Lower lobe of right lung (tissue), 2 donors: ENCODE data around the gene DCST2. TPM values are rescaled to one million over a fixed set of nuclear protein-coding genes. Genes with fewer than 3 reads are reported as not detected.
"Not testable (repeated sequence)": the region's sequence is repeated elsewhere in the genome, so short reads cannot be mapped to it uniquely, and the experiment has no call there.

ENCODE experiments used
- ATAC-seq, 2 donors: fragments of 200-7000 bp; cut with Tn5 transposase; one replicate each; pipeline ENCODE4 v1.9.1; 2020 to 2022; ENCODE audit warnings: mild to moderate bottlenecking in 2 of 2, moderate library complexity in 2 of 2
- DNase-seq: peaks from one replicate; pipeline ENCODE4 v3.0.0-alpha.2; 2020
- H3K27ac ChIP-seq: fragments of 200-600 bp; one replicate; pipeline ENCODE4 v1.8.0; 2022
- H3K27me3 ChIP-seq: fragments of 200-600 bp; one replicate; pipeline ENCODE4 v1.8.0; 2022; ENCODE audit warnings: low read depth
- H3K36me3 ChIP-seq: fragments of 200-600 bp; one replicate; pipeline ENCODE4 v1.8.0; 2022; ENCODE audit warnings: mild to moderate bottlenecking
- H3K4me1 ChIP-seq: fragments of 200-600 bp; one replicate; pipeline ENCODE4 v1.8.0; 2022
- H3K4me3 ChIP-seq: fragments of 200-600 bp; one replicate; pipeline ENCODE4 v1.8.0; 2022; ENCODE audit warnings: mild to moderate bottlenecking
- H3K9me3 ChIP-seq: fragments of 200-600 bp; one replicate; pipeline ENCODE4 v1.8.0; 2022
- intact Hi-C: fragments of 100-400 bp; cut with DNase I; formaldehyde crosslinking; loops from one replicate; pipeline ENCODE4 v1.11.0; 2022
- total RNA-seq: library from RNA; stranded (reverse); fragmentation: NEBNext Ultra II Directional; extraction: Animal tissue kit (Norgen Biotek cat#: 25700); gene quantifications from one replicate; pipeline ENCODE4 v1.2.1, GENCODE V29; 2021
- TF ChIP-seq, protein P1 (sequence below): fragments of 200-600 bp; IDR thresholded peaks from one replicate; pipeline ENCODE4 v1.8.0; 2022; ENCODE audit warnings: antibody characterized with exemption, mild to moderate bottlenecking
- donor health status: DM: no; HTN: yes; CAD: no; lungs with severe emphysema.

The DCST2 gene
- total RNA-seq, 1 donor from 2014 or later: 1.4 TPM

GRCh38 chr1:154988058-154988954 is 45.3 kb downstream of the DCST2 start:
- ATAC-seq: no peak

DNA sequence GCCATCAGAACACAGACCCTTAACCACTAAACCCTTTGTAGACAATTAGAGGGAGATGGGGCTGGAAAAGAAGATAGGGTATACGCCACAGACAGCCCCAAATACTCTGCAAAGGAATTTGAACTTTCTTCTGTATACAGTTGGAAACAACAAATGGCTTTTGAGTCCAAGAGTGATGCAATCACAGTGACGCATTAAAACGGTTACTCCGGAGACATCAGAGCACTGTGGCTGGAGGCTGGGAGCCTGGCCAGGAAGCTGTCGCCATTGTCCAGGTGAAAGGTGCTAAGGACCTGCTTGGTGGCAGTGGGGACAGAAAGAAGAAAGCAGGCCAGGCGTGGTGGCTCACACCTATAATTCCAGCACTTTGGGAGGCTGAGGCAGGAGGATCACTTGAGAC is 46.3 kb downstream of the DCST2 start:
- peak; percentile 32 for DNase-seq
- TF ChIP-seq, protein P1, sequence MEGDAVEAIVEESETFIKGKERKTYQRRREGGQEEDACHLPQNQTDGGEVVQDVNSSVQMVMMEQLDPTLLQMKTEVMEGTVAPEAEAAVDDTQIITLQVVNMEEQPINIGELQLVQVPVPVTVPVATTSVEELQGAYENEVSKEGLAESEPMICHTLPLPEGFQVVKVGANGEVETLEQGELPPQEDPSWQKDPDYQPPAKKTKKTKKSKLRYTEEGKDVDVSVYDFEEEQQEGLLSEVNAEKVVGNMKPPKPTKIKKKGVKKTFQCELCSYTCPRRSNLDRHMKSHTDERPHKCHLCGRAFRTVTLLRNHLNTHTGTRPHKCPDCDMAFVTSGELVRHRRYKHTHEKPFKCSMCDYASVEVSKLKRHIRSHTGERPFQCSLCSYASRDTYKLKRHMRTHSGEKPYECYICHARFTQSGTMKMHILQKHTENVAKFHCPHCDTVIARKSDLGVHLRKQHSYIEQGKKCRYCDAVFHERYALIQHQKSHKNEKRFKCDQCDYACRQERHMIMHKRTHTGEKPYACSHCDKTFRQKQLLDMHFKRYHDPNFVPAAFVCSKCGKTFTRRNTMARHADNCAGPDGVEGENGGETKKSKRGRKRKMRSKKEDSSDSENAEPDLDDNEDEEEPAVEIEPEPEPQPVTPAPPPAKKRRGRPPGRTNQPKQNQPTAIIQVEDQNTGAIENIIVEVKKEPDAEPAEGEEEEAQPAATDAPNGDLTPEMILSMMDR: no peak
- no peak overlapping the region for H3K27ac ChIP-seq
- H3K4me1 ChIP-seq: peaks cover 21% of the 10 kb centered on the region
- ATAC-seq: no peak
- intact Hi-C loops: no loop called here
- no peak overlapping the region for H3K4me3 ChIP-seq
- peaks cover 43% of the 10 kb centered on the region for H3K36me3 ChIP-seq
- no peaks in the 10 kb centered on the region for H3K27me3 ChIP-seq
- no peaks in the 10 kb centered on the region for H3K9me3 ChIP-seq

More at GRCh38 chr1:154988058-154988954, 45.3 kb downstream of the DCST2 start:
- Histone ChIP-seq H3K4me1 (peaks cover 16% of the 10 kb centered on the region), H3K27me3 (no peaks in the 10 kb centered on the region), H3K4me3 (no peak overlapping the region), H3K36me3 (peaks cover 43% of the 10 kb centered on the region), H3K27ac (no peak overlapping the region), H3K9me3 (no peaks in the 10 kb centered on the region)
- intact Hi-C loops: no loop called here
- TF ChIP-seq, protein P1: no peak
- peak; percentile 25 for DNase-seq

GRCh38 chr1:154986736-154987135 is 46.8 kb downstream of the DCST2 start:
- DNase-seq, intact Hi-C loops, ATAC-seq, H3K4me3 ChIP-seq, H3K27me3 ChIP-seq, H3K27ac ChIP-seq, H3K9me3 ChIP-seq: not testable (repeated sequence)
- H3K4me1 ChIP-seq: peaks cover 23% of the 10 kb centered on the region
- peaks cover 43% of the 10 kb centered on the region for H3K36me3 ChIP-seq

DNA sequence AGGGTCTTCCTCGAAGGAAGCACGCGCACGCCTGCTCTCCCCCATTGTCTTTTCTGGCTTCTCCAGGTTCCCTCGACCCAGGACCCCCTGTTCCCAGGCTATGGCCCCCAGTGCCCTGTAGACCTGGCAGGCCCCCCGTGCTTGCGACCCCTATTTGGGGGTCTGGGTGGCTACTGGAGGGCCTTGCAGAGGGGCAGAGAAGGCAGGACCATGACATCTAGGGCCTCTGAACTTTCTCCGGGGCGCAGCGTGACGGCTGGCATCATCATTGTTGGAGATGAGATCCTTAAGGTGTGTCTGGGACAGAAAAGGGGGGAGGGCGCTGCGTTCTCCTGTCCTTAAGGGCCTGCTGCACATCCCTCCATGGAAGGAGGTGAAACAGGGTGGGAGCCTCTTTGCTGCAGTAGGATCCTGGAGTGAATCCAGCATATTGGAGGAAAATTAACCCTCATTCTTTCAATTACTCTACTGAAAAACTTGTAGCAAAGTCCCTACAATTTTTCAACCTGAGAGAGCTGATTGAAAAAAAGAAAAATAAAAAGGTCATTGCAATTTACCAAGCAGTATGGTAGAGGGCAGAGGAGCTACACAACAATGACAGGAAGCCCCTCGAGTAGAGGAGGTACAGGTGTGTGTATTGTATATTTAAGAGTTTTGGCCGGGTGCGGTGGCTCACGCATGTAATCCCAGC is 49.7 kb downstream of the DCST2 start:
- DNase-seq: peak; percentile 47
- intact Hi-C loops: no loop called here
- TF ChIP-seq, protein P1: no peak

DNA sequence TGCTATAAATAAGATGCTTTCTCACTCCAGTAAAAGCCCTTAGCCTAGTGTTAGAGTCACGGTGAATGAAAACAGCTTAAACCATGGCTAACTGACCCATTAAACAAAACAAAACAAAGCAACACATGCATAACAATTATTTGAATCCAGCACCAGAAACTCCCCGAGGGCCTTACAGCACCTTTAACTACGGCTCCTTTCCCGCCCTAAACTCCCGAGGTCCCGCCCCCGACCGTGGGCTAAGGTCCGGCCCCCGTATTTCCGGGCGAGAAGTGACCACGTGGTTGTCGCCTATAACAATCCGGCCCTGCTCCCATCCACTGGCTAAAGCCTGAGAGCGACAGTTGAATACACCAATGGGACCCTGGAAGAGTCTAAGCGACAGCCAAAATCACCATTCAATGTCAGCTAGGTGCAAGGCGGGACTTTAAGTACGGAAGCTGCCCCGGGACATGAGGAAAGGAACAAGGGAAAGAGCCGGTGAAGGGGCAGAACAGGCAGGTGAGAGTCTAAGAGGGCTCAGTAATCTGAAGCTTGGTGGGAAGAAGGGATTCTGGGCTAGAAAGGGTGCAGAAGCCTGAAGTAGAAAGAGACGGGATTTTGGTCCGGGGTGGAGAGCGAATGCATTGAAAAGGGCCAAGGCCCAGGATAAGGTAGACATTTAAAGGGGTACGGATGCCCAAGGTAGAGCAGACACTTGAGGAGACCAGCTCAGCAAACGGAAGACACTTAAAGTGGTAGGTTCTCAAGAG is 50.5 kb downstream of the DCST2 start, which contains the start of gene FLAD1:
FLAD1 (plus strand) TSS at position 448 of the 752 bp plus-strand sequence. CDS start 351 bp downstream, outside the sequence.
- ATAC-seq (peak; percentile 100), DNase-seq (peak; percentile 95)
- Histone ChIP-seq H3K9me3 (no peaks in the 10 kb centered on the region), H3K4me1 (peaks cover 23% of the 10 kb centered on the region), H3K27me3 (no peaks in the 10 kb centered on the region), H3K27ac (peak within 1 kb of the TSS; percentile 78), H3K4me3 (peak within 1 kb of the TSS; percentile 95), H3K36me3 (peaks cover 13% of the 10 kb centered on the region)
- intact Hi-C loops: no loop called here
- TF ChIP-seq, protein P1: no peak

More for the DNA sequence above, 49.7 kb downstream of the DCST2 start:
- Histone ChIP-seq H3K27ac (peak overlapping the region; percentile 78), H3K9me3 (no peaks in the 10 kb centered on the region), H3K4me1 (peaks cover 23% of the 10 kb centered on the region), H3K27me3 (no peaks in the 10 kb centered on the region), H3K4me3 (peak overlapping the region; percentile 95), H3K36me3 (peaks cover 17% of the 10 kb centered on the region)
- ATAC-seq: no peak
